ENCODE results near the gene ETV2.

ETV2 gene

GRCh38 chr19:35642798-35643254, 1.3 kb downstream of the ETV2 start:
- peak overlapping the region; percentile 92 for H3K27ac ChIP-seq
- TF ChIP-seq CTCF (conservative IDR thresholded peaks at IDR 0.05) = no peak

DNA sequence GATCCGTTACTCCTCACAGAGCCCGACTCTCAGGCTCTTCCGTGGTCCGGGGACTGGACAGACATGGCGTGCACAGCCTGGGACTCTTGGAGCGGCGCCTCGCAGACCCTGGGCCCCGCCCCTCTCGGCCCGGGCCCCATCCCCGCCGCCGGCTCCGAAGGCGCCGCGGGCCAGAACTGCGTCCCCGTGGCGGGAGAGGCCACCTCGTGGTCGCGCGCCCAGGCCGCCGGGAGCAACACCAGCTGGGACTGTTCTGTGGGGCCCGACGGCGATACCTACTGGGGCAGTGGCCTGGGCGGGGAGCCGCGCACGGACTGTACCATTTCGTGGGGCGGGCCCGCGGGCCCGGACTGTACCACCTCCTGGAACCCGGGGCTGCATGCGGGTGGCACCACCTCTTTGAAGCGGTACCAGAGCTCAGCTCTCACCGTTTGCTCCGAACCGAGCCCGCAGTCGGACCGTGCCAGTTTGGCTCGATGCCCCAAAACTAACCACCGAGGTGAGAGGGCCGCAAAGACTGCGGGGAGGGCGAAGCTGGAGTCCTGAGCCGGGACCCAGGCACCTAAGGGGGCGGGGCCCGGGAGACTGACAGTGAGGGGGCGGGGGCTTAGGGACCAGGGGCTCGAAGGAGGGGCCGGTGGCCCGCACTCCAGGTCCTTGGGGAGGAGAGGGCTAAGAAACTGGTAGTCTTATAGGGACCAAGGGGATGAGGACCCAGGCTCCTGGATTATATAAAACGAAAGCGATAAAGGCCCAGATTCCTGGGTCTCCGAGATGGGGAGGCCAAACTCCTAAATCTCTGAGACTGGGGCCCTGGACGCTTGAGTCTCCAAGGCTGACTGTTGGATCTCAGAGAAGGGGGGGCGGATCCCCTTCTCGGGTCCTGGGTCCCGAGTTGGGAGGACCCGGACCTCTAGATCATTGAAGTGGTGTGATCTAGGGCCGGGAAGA, 2.0 kb downstream of the ETV2 start:
- peak overlapping the region; percentile 92 for H3K27ac ChIP-seq
- no peak; the same call in 1 of the 2 replicates for TF ChIP-seq CTCF (conservative IDR thresholded peaks at IDR 0.05)

DNA sequence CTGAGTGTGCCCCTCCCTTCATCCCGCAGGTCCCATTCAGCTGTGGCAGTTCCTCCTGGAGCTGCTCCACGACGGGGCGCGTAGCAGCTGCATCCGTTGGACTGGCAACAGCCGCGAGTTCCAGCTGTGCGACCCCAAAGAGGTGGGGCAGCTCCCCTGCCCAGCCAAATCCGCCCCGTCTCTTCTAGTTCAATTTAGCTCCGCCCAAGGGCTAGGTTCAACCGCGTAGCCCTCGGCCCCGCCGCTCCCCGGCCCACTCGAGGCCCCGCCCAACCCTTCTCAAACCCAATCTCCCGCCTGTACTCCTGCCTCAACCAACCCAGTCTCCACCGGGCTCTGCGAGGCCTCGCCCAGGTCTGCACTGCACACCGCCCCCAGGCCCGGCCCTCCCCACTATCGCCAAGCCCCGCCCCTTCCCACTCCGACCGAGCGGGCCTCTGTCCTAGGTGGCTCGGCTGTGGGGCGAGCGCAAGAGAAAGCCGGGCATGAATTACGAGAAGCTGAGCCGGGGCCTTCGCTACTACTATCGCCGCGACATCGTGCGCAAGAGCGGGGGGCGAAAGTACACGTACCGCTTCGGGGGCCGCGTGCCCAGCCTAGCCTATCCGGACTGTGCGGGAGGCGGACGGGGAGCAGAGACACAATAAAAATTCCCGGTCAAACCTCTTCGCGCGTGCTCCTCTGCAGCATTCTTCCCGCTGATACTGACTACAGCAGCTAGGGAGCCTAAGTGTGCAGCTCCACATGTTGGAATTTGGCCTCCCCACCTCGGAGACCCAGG, 2.9 kb downstream of the ETV2 start:
- peak overlapping the region; percentile 92 for H3K27ac ChIP-seq
- no peak for TF ChIP-seq CTCF (conservative IDR thresholded peaks at IDR 0.05)

- TF ChIP-seq CTCF (conservative IDR thresholded peaks at IDR 0.05) = no peak
- peak overlapping the region; percentile 92 for H3K27ac ChIP-seq
Measured at GRCh38 chr19:35644987-35645679, 3.6 kb downstream of the ETV2 start.

- no peak for TF ChIP-seq CTCF (conservative IDR thresholded peaks at IDR 0.05)
- peak overlapping the region; percentile 92; the same call in 1 of the 2 replicates for H3K27ac ChIP-seq
Measured at GRCh38 chr19:35645680-35646511, 4.4 kb downstream of the ETV2 start.

DNA sequence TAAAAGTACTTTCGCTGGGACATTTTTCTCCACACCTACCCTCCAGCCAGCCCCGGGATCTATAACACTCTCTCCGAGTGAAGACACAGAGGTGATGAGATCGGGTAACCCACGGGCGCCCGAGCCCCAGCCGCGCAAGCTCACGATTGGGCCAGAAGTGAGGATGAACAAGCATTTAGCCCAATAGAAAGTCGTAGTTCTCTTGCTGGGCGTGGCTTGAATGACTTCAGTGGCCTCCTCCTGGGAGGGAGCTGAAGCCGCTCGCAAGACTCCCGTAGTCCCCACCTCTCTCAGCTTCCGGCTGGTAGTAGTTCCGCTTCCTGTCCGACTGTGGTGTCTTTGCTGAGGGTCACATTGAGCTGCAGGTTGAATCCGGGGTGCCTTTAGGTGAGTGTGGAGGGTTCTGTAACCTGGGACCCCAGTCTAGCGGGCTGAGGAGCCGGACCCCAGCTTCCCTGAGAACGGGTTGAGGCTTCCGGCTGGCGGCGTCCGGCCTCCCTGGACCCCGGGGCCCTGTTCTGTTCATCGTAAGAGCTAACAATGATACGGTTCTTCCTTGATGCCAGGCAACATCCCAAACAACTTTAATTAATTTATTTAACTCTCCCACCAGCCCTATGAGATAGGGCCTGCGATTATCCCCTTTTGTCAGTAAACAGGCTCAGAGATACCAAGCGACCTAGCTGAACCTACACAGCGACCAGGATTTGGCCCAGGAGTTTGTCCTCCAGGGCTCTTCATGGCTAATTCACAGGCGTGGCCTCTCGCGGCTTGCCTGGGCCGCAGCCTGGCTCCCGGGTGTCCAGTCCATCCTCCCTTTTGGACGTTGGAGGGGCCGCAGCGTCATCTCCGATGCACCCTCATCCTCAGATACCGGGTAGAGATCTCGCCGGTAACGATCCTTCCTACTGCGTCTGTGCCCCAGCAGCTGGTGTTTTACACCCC, 6.7 kb downstream of the ETV2 start, which contains the start of gene COX6B1:
TSS of gene COX6B1 (plus strand) at position 307 of the 945 bp plus-strand sequence. CDS start 2,921 bp downstream, outside the sequence.
- TF ChIP-seq CTCF (conservative IDR thresholded peaks at IDR 0.05) = no peak
- peak within 1 kb of the TSS; percentile 86 for H3K27ac ChIP-seq
